Ishikawa (cell line): ENCODE measurements around the gene NPAP1.

Experiments used
- CEBPB ChIP-seq: IDR thresholded peaks from 2 replicates; pipeline ENCODE4 v1.6.1; 2012
- CREB1 ChIP-seq: IDR thresholded peaks from 2 replicates; pipeline ENCODE4 v1.6.1; 2012; ENCODE audit warnings: low read depth
- EGR1 ChIP-seq: IDR thresholded peaks from 2 replicates; pipeline ENCODE4 v1.6.1; 2012
- EP300 ChIP-seq: IDR thresholded peaks from 2 replicates; pipeline ENCODE4 v1.6.1; 2012; ENCODE audit warnings: borderline replicate concordance
- FOXM1 ChIP-seq: IDR thresholded peaks from 2 replicates; pipeline ENCODE4 v1.6.1; 2012; ENCODE audit warnings: low read depth, borderline replicate concordance
- NFIC ChIP-seq: IDR thresholded peaks from 2 replicates; pipeline ENCODE4 v1.6.1; 2012
- RAD21 ChIP-seq: IDR thresholded peaks from 2 replicates; pipeline ENCODE4 v1.6.1; 2012; ENCODE audit warnings: low read depth
- TAF1 ChIP-seq: IDR thresholded peaks from 2 replicates; pipeline ENCODE4 v1.6.1; 2012; ENCODE audit warnings: low read depth, mild to moderate bottlenecking
- TCF12 ChIP-seq: IDR thresholded peaks from 2 replicates; pipeline ENCODE4 v1.6.1; 2012; ENCODE audit warnings: low read depth
- TEAD4 ChIP-seq: IDR thresholded peaks from 2 replicates; pipeline ENCODE4 v1.6.1; 2012
- YY1 ChIP-seq: IDR thresholded peaks from 2 replicates; pipeline ENCODE4 v1.6.1; 2012; ENCODE audit warnings: low read depth
- ZBTB7A ChIP-seq: IDR thresholded peaks from 2 replicates; pipeline ENCODE4 v1.6.1; 2012; ENCODE audit warnings: low read depth
- TF ChIP-seq, protein P1 (sequence below): IDR thresholded peaks from 2 replicates; pipeline ENCODE4 v1.6.1; 2012
- TF ChIP-seq, protein P2 (sequence below): IDR thresholded peaks from 2 replicates; pipeline ENCODE4 v1.6.1; 2012; ENCODE audit warnings: low read depth, mild to moderate bottlenecking
- TF ChIP-seq, protein P3 (sequence below): IDR thresholded peaks from 2 replicates; pipeline ENCODE4 v1.6.1; 2012

NPAP1 gene

DNA sequence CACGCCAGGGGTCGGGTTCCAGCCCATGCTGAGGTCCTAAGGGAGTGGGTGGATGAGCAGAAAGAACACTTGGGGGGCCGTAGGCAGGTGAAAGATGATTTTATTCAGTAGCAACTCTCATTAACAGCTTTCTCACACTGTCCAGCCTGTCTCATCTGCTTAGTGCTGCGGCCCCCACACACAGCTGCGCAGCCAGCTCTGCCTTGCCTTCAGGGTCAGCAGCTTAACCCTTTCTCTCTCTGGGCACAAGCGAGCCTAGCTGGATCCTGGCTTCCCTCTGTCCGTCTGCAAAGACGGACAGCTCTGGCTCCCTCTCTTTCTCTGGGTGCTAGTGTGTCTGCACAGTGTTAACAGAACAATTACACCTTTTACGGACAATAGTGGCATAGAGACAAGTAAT is 21.3 kb downstream of the NPAP1 start:
- TF ChIP-seq RAD21 (no peak), ZBTB7A (no peak), YY1 (no peak), EP300 (no peak), CREB1 (no peak), TEAD4 (no peak), EGR1 (no peak), NFIC (no peak)
- TF ChIP-seq, protein P1, sequence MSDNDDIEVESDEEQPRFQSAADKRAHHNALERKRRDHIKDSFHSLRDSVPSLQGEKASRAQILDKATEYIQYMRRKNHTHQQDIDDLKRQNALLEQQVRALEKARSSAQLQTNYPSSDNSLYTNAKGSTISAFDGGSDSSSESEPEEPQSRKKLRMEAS: no peak
- TF ChIP-seq, protein P2, sequence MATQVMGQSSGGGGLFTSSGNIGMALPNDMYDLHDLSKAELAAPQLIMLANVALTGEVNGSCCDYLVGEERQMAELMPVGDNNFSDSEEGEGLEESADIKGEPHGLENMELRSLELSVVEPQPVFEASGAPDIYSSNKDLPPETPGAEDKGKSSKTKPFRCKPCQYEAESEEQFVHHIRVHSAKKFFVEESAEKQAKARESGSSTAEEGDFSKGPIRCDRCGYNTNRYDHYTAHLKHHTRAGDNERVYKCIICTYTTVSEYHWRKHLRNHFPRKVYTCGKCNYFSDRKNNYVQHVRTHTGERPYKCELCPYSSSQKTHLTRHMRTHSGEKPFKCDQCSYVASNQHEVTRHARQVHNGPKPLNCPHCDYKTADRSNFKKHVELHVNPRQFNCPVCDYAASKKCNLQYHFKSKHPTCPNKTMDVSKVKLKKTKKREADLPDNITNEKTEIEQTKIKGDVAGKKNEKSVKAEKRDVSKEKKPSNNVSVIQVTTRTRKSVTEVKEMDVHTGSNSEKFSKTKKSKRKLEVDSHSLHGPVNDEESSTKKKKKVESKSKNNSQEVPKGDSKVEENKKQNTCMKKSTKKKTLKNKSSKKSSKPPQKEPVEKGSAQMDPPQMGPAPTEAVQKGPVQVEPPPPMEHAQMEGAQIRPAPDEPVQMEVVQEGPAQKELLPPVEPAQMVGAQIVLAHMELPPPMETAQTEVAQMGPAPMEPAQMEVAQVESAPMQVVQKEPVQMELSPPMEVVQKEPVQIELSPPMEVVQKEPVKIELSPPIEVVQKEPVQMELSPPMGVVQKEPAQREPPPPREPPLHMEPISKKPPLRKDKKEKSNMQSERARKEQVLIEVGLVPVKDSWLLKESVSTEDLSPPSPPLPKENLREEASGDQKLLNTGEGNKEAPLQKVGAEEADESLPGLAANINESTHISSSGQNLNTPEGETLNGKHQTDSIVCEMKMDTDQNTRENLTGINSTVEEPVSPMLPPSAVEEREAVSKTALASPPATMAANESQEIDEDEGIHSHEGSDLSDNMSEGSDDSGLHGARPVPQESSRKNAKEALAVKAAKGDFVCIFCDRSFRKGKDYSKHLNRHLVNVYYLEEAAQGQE: no peak

DNA sequence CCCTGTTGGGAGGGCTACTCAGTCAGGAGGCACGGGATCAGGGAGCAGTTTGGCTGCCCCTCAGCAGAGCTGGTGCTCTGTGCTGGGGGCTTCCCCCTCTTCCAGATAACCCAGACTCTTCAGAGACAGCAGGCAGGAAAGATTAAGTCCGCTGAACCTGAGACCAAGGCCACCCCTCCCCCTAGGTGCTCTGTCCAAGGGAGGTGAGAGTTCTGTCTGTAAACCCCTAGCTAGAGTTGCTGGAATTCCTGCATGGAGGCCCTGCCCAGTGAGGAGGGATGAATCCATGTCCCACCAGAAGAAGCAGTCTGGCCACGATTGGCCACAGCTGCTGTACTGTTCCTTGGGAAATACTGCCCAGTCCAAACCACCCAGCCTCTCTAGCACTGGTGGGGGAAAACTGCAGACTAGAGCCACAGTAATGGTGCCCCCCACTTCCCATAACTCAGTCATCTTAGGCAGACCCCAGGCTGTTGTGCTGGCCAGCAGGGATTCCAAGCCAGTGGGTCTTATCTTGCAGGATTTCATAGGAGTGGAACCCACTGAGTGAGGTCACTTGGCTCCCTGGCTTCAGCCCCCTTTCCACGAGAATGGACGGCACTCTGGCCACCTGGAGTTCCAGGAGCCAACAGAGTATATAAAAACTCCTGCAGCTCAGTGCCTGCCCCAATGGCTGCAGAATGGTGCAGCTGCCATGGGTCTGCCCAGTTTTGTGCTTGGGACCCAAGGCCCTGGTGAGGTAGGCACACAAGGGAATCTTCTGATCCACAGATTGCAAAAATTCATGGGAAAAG is 42.9 kb downstream of the NPAP1 start:
- TF ChIP-seq TCF12: no peak
- TF ChIP-seq ZBTB7A: no peak
- TF ChIP-seq EP300: no peak
- no peak for TF ChIP-seq NFIC
- TF ChIP-seq, protein P1: no peak
- TF ChIP-seq, protein P3, sequence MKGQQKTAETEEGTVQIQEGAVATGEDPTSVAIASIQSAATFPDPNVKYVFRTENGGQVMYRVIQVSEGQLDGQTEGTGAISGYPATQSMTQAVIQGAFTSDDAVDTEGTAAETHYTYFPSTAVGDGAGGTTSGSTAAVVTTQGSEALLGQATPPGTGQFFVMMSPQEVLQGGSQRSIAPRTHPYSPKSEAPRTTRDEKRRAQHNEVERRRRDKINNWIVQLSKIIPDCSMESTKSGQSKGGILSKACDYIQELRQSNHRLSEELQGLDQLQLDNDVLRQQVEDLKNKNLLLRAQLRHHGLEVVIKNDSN: no peak
- TF ChIP-seq RAD21: no peak
- TF ChIP-seq TEAD4: no peak
- TF ChIP-seq EGR1: no peak
- no peak for TF ChIP-seq YY1
- no peak for TF ChIP-seq TAF1
- no peak for TF ChIP-seq CREB1
- no peak for TF ChIP-seq FOXM1
- no peak for TF ChIP-seq CEBPB
- TF ChIP-seq, protein P2: no peak

DNA sequence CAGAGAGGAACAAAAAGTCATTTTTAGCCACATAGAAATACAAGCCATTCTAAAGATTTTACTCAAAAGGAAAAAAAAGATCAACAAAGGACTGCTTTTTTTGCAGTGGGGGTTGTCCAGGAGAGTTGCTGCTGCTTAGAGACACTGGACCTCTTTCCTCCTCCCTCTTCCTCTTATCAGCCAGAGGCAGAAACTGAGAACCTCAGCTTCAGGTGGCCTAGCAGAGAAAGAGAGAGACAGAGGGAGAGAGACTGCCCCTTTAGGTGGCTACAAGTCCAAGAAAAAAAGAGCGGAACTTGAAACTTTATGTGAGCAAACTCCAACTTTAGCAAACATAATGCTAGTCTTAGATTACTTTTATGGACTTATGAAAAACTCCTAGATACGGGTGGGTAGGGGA is 54.2 kb downstream of the NPAP1 start:
- TF ChIP-seq EP300 (no peak), YY1 (no peak), CREB1 (no peak), TEAD4 (no peak), TAF1 (no peak), CEBPB (no peak), NFIC (no peak), TCF12 (no peak), ZBTB7A (no peak), EGR1 (no peak), RAD21 (no peak), FOXM1 (no peak)
- TF ChIP-seq, protein P2: no peak
- TF ChIP-seq, protein P1: no peak
- TF ChIP-seq, protein P3: no peak
